ENCODE data around the gene HIVEP3.

GRCh38 chr1:41652384-41653265, 266.1 kb downstream of the HIVEP3 start:
- TF ChIP-seq CTCF (conservative IDR thresholded peaks at IDR 0.05; ENCODE audit: low read length) (no peak), EZH2phosphoT487 (IDR thresholded peaks at IDR 0.05; ENCODE audit: borderline replicate concordance) (no peak)

Measured in Loucy (cell line).